Hippocampal formation (tissue), 2 donors: Measurements from ENCODE around the gene OLFML1.

Experiments used
- DNase-seq, 2 donors: peaks; one replicate each; lab custom pipeline; 2025; lab: John Stamatoyannopoulos, UW

OLFML1 gene

GRCh38 chr11:7532405-7533145 is 47.3 kb downstream of the OLFML1 start:
- no peak for DNase-seq

DNA sequence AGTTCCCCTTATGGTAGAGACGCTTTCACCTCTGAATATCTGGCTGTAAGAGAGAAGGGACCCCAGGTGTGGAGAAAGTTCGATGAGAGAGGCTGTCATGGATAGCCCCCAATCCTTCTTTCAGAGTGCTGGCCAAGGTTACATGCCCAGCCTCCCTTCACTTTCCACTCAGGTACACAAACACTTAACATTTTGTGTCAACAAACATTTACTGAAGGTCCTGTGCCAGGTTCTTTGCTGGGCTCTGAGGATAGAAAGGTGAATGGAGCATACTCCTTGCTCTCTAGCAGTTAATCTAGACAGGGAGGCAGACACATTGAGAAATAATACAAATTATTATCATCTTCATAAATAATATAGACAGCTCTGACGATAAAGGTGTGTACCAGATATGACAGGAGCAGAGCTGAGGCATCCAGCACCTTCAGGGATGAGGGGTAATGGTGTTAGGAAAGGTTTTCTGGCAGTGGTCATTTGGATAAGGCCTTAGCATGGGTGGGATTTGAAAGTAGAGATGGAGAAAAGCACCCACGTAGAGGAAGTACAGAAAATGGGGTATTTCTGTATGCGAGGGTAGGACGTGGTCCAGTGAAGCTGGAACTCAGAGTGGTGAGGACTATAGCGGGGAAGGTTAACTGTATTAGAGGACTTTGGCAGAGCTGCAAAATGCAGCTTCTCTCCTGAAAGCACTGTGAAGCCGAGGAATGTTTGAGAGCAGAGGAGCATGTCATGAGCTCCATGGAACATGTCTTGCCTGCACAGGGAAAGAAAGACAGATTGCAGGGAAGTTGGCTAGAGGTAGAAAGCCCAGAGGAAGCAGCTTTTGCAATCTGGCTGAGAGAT is 48.1 kb downstream of the OLFML1 start:
- DNase-seq, result no peak

DNA sequence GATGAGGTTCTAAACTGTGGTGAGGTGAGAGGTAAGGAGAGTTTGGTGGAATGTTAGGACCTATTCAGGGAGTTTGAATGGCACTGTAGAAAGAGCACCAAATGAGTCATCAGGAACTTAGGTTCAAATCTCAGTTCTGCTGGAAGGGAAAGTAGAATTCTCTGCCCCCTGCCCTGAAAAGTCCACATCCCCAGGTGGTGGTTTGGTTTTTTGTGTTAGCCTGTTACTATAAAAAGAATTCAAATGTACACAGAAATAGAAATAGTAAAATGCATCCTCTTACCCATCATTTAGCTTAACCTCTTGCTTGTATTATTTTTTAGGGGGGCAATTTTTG is 48.7 kb downstream of the OLFML1 start:
- no peak for DNase-seq

DNA sequence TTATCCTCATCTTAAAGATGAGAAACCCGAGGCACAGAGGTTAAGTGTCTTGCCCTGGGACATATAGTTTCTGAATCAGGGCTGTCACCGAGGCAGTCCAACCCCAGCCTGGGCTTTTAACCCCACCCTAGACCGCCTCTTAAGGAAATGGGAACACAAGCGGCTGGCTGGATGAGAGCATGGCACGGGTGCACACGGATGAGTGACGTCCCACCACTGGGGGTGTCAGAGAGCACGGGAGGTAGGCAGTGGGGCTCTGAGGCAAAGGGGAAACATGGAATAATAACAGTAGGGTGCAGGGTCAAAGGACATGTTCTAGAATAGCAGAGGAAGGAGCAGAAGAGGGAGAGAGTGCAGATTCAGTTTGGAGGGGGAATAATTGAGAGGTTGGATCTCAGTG is 50.8 kb downstream of the OLFML1 start:
- DNase-seq, result no peak

DNA sequence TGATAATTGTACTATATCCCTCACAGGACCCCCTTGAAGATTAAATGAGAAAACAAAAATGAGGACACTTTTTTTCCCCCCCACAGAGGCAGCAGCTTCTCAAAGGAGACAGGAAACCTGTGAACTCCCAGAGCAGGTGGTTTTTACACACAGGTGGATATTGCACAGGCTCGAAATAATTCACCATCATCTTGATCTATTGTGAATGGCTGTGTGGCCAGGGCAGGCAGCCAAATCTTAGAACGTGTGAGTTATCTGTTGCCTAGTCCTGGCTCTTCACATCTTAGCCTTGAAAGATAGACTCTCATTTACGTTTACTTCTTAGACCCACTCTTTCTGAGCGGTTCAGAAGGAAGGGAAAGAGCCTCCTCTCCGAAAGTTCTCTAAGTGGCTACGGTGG is 52.0 kb downstream of the OLFML1 start:
- DNase-seq, result no peak

- no peak for DNase-seq
These were observed 52.7 kb downstream of the OLFML1 start for GRCh38 chr11:7538031-7538430.

DNA sequence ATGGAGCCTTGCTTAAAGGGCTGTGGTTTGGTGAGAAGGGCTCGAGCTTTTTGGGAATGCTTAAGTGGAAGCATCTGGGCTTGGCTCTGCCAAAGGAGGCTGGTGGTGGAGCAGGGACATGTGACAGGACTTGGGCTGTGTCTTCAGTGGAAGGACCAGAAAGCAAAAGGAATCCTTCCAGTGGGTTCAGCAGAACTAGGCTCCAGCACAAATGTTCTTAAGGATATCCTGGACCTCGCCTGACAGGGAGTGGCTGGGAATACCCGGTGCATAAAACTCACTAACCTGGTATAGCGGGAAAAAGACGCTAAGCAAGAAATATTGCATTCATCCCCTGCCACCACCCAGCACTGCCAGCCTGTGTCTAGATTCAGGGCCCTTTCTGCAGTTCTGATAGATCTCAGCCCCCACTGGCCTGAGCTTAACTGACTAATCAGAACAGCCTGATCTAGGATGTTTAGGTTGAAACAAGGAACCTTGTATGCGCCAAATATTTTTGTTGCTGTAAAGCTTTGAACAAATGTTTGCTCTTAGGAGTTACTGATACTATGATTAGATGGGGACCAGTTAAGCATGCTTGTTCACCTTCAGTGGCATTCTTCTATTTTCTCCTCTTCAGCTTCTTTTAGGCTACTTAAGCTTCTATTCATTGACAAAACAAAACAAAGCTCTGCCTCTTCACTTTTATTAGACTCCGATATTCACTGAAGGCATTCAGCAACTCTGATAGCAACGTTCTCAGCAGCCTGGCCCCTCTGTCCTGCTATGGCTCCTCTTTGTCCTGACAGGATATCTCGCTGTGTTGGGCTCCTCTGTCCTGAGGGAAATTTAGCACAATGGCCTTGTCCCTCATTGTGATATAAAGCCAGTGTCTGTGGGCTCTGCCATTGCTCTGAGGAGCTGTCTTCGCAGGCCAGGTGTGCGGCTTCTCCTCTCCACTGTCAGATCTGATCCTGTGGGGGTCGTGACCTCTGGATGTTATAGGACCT is 53.5 kb downstream of the OLFML1 start:
- no peak for DNase-seq

DNA sequence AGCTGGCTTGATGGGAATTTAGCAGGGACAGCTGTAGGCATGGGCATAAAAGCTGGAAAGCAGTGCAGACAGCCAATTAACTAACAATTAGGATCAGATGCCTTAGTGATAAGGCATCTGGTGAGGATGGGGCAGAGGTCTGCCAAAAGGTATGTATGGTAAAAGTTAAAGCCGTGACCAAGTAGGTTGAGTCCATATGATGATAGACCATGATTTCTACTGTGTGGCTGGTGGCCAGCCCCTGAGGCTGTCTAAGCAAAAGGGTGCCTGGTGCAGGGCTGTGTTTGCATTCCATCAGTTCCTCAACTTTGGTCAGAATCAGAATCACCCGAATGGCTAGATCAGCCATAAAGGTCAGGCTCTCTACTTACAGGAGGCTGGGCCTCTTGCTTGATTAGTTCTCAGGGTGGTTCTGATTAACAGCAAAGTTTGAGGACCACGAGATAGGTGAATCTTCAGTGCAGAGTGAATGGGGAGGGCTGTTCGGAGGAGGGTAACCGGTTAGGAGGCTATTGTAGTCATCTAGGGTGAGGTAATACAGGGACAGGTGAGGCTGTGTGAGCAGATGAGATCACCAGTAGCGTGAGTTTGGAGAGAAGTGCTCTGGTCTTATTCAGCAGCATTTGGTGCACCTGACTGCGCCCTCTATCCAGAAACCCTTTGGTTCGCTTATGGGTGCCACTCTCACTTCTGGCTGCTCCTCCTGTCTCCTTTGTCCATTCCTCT is 55.7 kb downstream of the OLFML1 start:
- no peak for DNase-seq

- no peak for DNase-seq
These were observed 58.0 kb downstream of the OLFML1 start for GRCh38 chr11:7543302-7543701.

GRCh38 chr11:7544021-7544420 is 58.7 kb downstream of the OLFML1 start:
- DNase-seq, result no peak

DNA sequence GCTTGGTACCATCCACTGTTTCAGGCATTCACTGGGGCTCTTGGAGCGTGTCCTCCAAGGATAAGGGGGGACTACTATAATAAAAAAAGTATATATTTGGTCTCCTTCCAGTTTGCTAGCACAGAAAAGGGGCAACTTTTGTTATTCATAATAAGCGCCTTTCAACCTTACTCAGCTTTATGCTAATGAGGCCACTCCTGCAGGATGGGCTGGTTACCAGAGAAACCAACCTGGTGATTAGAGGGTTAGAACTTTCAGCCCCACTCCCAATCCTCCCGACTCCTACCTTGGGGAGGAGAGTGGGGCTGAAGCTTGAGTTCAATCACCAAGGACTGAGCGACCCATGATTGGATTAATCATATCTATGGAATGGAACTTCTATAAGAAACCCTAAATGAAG is 60.3 kb downstream of the OLFML1 start:
- no peak for DNase-seq

DNA sequence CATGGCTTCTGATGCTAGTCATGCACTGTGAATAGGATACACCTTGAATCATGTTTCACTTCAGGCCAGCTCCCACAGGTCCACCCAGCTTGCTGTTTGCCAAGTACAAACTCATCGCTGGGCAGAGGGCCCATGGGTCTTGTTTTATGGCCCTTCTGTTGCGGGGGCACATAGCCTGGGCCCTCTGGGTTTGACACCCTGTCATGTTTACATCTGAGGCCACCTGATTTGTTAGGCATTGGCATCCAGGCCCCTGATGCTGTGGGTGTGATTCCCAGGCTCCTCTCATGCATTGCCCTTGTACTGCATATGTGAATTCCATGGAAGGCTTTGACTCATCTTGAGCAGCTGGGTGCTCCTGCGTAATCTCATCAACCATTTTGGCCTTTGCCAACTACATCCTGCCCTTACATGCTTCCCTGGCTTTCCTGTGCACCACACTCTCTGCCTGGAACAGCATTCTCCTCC is 61.1 kb downstream of the OLFML1 start:
- no peak for DNase-seq

DNA sequence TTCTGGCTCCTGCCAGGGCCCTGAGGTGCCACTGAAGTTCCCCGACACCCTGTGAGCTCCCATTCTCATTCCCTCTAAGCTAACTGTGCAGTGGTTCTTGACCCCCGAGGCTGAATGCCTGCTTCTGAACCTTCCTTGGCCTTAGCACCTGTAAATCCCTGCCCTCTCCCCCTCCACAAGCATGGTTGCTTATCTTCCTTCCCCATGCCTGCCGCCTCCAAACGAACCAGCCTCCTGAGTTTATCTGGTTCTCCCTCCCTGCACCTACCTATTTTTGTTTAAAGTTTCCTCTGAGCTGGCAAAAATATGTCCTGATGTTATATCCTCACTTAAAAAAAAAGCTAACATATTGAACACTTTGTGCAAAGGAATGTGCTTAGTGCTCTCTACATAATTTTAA is 62.4 kb downstream of the OLFML1 start:
- DNase-seq, result no peak

DNA sequence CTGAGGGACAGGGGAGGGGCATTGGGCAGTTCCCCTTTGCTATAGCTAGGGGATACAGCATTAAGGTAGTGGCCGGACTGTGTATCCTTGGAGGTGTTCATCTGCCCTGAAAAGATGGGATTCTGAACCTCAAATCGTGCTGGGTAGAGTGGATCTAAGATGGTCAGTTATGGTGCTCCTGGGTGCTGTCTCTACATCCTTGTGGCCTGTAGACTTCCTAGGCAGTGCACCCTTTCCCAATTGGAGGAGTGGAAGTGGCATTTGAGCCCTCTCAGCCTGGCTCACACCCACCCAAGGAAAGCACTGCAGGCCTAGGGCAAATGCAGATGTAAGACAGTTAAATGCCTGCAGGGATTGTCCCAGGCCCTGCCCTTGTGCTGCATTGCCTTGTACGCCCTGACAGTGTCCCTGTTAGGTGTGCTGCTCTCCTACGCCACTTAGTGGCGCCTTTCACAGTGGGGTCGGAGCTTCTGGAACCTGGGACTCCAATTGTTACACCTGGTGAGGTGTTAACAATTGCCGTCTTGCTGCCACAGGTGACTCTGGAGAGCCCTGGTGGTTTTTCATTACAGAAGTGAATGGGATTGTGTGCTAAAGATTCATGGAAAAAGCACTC is 63.5 kb downstream of the OLFML1 start:
- no peak for DNase-seq

GRCh38 chr11:7549681-7550080 is 64.4 kb downstream of the OLFML1 start:
- DNase-seq, result no peak

DNA sequence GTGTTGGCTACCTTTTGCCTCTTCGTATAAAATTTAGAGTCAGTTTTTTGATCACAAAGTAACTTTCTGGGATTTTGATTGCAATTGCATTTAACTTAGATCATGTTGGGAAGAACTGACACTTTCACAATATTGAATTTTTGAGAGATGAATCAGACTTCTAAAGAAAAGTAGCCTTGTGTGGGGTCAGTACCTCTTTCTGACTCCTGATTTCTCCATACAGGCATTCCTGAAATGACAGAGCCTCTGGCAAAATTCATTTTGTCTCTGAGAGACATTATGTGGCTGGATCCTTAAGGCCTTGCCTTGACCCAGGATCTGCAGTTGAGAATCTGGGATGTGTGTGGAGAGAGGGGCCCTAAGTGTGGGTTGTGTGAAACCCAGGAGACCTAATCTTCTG is 66.3 kb downstream of the OLFML1 start:
- no peak for DNase-seq

- DNase-seq, result no peak
These were observed 67.4 kb downstream of the OLFML1 start for GRCh38 chr11:7552666-7553065.

GRCh38 chr11:7555052-7555699 is 69.9 kb downstream of the OLFML1 start:
- DNase-seq, result peak; percentile 49 to 59

DNA sequence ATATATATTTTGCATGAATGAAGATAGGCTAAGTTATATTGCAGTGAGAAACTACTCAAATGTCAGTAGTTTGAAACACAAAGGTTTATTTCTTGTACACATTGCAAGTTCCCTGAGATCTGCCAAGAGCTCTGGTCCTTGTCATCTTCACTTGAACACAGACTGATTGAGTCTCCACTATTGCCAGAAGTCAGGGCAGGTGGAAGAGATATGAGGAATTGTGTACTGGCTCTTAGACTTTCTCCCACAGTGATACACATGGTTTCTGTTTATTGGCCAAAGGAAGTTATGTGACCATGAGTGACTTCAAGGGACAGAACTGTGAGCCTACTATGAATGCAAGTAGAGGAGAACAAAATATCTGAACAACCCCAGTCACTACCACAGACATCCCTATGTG is 72.7 kb downstream of the OLFML1 start:
- DNase-seq, result no peak
